Naive thymus-derived CD4-positive, alpha-beta T cell (primary cell): ENCODE results near the gene FAM32A. TPM values are rescaled to one million over a fixed set of nuclear protein-coding genes. Genes with fewer than 3 reads are reported as not detected.

Experiments
- ATAC-seq: fragments of 150-1000 bp; cut with Tn5 transposase; 2 replicates; pipeline ENCODE4 v1.10.0; 2021; ENCODE audit warnings: mild to moderate bottlenecking, moderate library complexity
- CTCF ChIA-PET: fragments of 350-600 bp; sonication (Branson Sonifier 250); formaldehyde crosslinking; loops from one replicate; lab custom pipeline; 2021; ENCODE audit warnings: antibody characterized with exemption; lab: Charles Lee
- POLR2A ChIA-PET: fragments of 350-600 bp; sonication (Branson Sonifier 250); formaldehyde crosslinking; loops from one replicate; lab custom pipeline; 2021; ENCODE audit warnings: antibody characterized with exemption, inconsistent platforms; lab: Charles Lee
- DNase-seq, 9 donors: peaks; one replicate each; pipeline versions ENCODE4 v3.0.0 to v3.0.0-alpha.2; 2020 to 2022; ENCODE audit warnings: mixed read lengths in 1 of 9
- H3K27ac ChIP-seq: one replicate; pipeline ENCODE4 v1.7.0; 2013; ENCODE audit warnings: mild to moderate bottlenecking, low read depth, low read length, moderate library complexity
- H3K27me3 ChIP-seq, 2 donors: one replicate each; pipeline ENCODE4 v1.7.0; 2013; ENCODE audit warnings: low read length in 2 of 2, mild to moderate bottlenecking in 2 of 2, moderate library complexity in 2 of 2; ENCODE audit not compliant: control insufficient read depth in 2 of 2, insufficient read depth in 2 of 2
- H3K36me3 ChIP-seq, 3 experiments: 1 replicate in 2 of 3; 2 replicates in 1 of 3; pipeline ENCODE4 v1.7.0; 2013; ENCODE audit warnings: low read length in 3 of 3, mild to moderate bottlenecking in 3 of 3, moderate library complexity in 1 of 3; ENCODE audit not compliant: insufficient read depth in 3 of 3, control insufficient read depth in 2 of 3
- H3K4me1 ChIP-seq, 2 donors: one replicate each; pipeline ENCODE4 v1.7.0; 2013; ENCODE audit warnings: low read length in 2 of 2, mild to moderate bottlenecking in 2 of 2, moderate library complexity in 1 of 2; ENCODE audit not compliant: control insufficient read depth in 2 of 2, insufficient read depth in 2 of 2
- H3K4me3 ChIP-seq: 2 replicates; pipeline ENCODE4 v1.7.0; 2013; ENCODE audit warnings: mild to moderate bottlenecking, low read length
- H3K9me3 ChIP-seq, 3 experiments: 1 replicate in 2 of 3; 2 replicates in 1 of 3; pipeline ENCODE4 v1.7.0; 2013; ENCODE audit warnings: low read length in 3 of 3; ENCODE audit not compliant: control insufficient read depth in 2 of 3
- H3K27ac Mint-ChIP-seq, 9 donors: one replicate each; pipeline ENCODE4 v1.8.0; 2020 to 2022; ENCODE audit warnings: mixed read lengths in 9 of 9, mild to moderate bottlenecking in 8 of 9, moderate library complexity in 5 of 9, inconsistent platforms in 2 of 9
- H3K27me3 Mint-ChIP-seq, 5 donors: one replicate each; pipeline ENCODE4 v1.8.0; 2021 to 2022; ENCODE audit warnings: mixed read lengths in 5 of 5, mild to moderate bottlenecking in 1 of 5
- H3K36me3 Mint-ChIP-seq, 5 donors: one replicate each; pipeline ENCODE4 v1.8.0; 2020 to 2022; ENCODE audit warnings: mixed read lengths in 5 of 5, mild to moderate bottlenecking in 3 of 5, inconsistent platforms in 1 of 5
- H3K4me1 Mint-ChIP-seq, 7 donors: one replicate each; pipeline ENCODE4 v1.8.0; 2020 to 2022; ENCODE audit warnings: mixed read lengths in 7 of 7, mild to moderate bottlenecking in 3 of 7, inconsistent platforms in 1 of 7
- H3K4me3 Mint-ChIP-seq, 10 donors: one replicate each; pipeline ENCODE4 v1.8.0; 2020 to 2022; ENCODE audit warnings: mild to moderate bottlenecking in 10 of 10, mixed read lengths in 10 of 10, moderate library complexity in 6 of 10, inconsistent platforms in 2 of 10
- H3K9me3 Mint-ChIP-seq, 11 donors: one replicate each; pipeline ENCODE4 v1.8.0; 2020 to 2022; ENCODE audit warnings: mixed read lengths in 11 of 11, mild to moderate bottlenecking in 4 of 11, inconsistent platforms in 1 of 11, moderate library complexity in 1 of 11
- intact Hi-C, 2 donors: fragments of 100-400 bp; cut with micrococcal nuclease; formaldehyde crosslinking; loops; one replicate each; pipeline ENCODE4 v1.15.1; 2023
- polyA plus RNA-seq, 2 donors: library from polyadenylated mRNA; unstranded; fragments of 300-500 nt; fragmentation: Illumina TruSeq; gene quantifications; one replicate each; pipeline ENCODE4 v1.2.3, GENCODE V29; 2021
- total RNA-seq, 6 experiments: library from RNA in 5 of 6; stranded (reverse) in 5 of 6; gene quantifications; 1 replicate in 5 of 6; 2 replicates in 1 of 6; pipeline ENCODE4 v1.2.3 and lab custom pipeline; 2021 to 2026

Gene FAM32A
- total and polyA plus RNA-seq, 7 experiments from 2014 or later = 45.9 to 177 (median 66.3) TPM

- Mint-ChIP-seq H3K4me3 (peak overlapping the region in 7 of 10 donors; percentile 14 to 63 (median 47)), H3K27ac (peak overlapping the region; percentile 60 to 95 (median 85)), H3K9me3 (peaks cover 0 to 6% (median 0%) of the 10 kb centered on the region in 11 donors), H3K27me3 (no peaks in the 10 kb centered on the region), H3K36me3 (peaks cover 4 to 38% (median 17%) of the 10 kb centered on the region in 5 donors), H3K4me1 (peaks cover 16 to 46% (median 35%) of the 10 kb centered on the region in 7 donors)
- Histone ChIP-seq H3K27me3 (no peaks in the 10 kb centered on the region), H3K4me3 (no peak overlapping the region), H3K4me1 (peaks cover 0 to 31% of the 10 kb centered on the region in 2 donors), H3K9me3 (no peaks in the 10 kb centered on the region), H3K27ac (peak overlapping the region; percentile 42), H3K36me3 (peaks cover 0 to 56% (median 0%) of the 10 kb centered on the region in 3 experiments)
- peak in 2 of 9 donors; percentile 18 to 27 for DNase-seq
- intact Hi-C loops = no loop called here
- peak; percentile 30 for ATAC-seq
- POLR2A ChIA-PET = interaction anchor here (0.6 to 1.4 kb wide), 5 partner anchors 10 to 93 kb away, joined by 3 to 6 read pairs (median 3); no protein-coding TSS in a partner anchor
- CTCF ChIA-PET = interaction anchor here (0.6 kb wide), 2 partner anchors 11 to 14 kb away, joined by 3 read pairs; no protein-coding TSS in a partner anchor
Observed at GRCh38 chr19:16235811-16236652, 50.8 kb downstream of the FAM32A start.

Other genes with a start within 250 kb of the FAM32A start
- gene OR10H4, start 236.4 kb upstream of the FAM32A start, total RNA-seq = not detected
- gene OR10H4, start 236.4 kb upstream of the FAM32A start, polyA plus RNA-seq = not detected
- 100 to 1,000 TPM in 3 of 5 experiments, 10 to 100 TPM in 2; 65.8 to 435 (median 126) TPM for gene TPM4, start 108.9 kb upstream of the FAM32A start, total RNA-seq
- gene TPM4, start 108.9 kb upstream of the FAM32A start, polyA plus RNA-seq = 10 to 100 TPM; 28.2 to 43.5 TPM
- gene RAB8A, start 73.5 kb upstream of the FAM32A start, total RNA-seq = 100 to 1,000 TPM in 2 of 5 experiments, 10 to 100 TPM in 3; 64.4 to 154 (median 74.5) TPM
- 10 to 100 TPM; 61.8 to 82.2 TPM for gene RAB8A, start 73.5 kb upstream of the FAM32A start, polyA plus RNA-seq
- 10 to 100 TPM; 20.0 to 60.0 (median 46.4) TPM for gene HSH2D, start 41.7 kb upstream of the FAM32A start, total RNA-seq
- gene HSH2D, start 41.7 kb upstream of the FAM32A start, polyA plus RNA-seq = 10 to 100 TPM in 1 of 2 donors, 1 to 10 TPM in 1; 7.2 to 17.8 TPM
- not detected for gene CIB3, start 11.9 kb upstream of the FAM32A start, total RNA-seq
- not detected for gene CIB3, start 11.9 kb upstream of the FAM32A start, polyA plus RNA-seq
- gene AP1M1, start 12.5 kb downstream of the FAM32A start, total RNA-seq = 100 to 1,000 TPM in 4 of 5 experiments, 10 to 100 TPM in 1; 94.9 to 149 (median 125) TPM
- gene AP1M1, start 12.5 kb downstream of the FAM32A start, polyA plus RNA-seq = 100 to 1,000 TPM; 134 to 169 TPM
- 100 to 1,000 TPM; 195 to 630 (median 466) TPM for gene KLF2, start 139.4 kb downstream of the FAM32A start, total RNA-seq
- 100 to 1,000 TPM; 119 to 149 TPM for gene KLF2, start 139.4 kb downstream of the FAM32A start, polyA plus RNA-seq